Ovary (tissue), 9 donors: ENCODE measurements around the gene TAGLN2. TPM values are rescaled to one million over a fixed set of nuclear protein-coding genes. Genes with fewer than 3 reads are reported as not detected.

Experiments used
- DNase-seq, 5 donors: peaks; one replicate each; pipeline ENCODE4 v3.0.0-alpha.2; 2019 to 2020
- H3K27ac ChIP-seq, 2 donors: fragments of 200-600 bp; one replicate each; pipeline versions ENCODE4 v1.5.1 to v1.8.0; 2019 to 2022
- H3K27me3 ChIP-seq: fragments of 200-600 bp; one replicate; pipeline ENCODE4 v1.8.0; 2022
- H3K36me3 ChIP-seq: fragments of 200-600 bp; sonication (generic); one replicate; pipeline ENCODE4 v1.5.1; 2019
- H3K4me1 ChIP-seq: one replicate; pipeline ENCODE4 v1.8.1; 2013; ENCODE audit warnings: mild to moderate bottlenecking, moderate library complexity; ENCODE audit not compliant: insufficient read depth
- H3K4me3 ChIP-seq: fragments of 200-600 bp; sonication (generic); one replicate; pipeline ENCODE4 v1.5.1; 2017
- H3K9me3 ChIP-seq, 2 donors: fragments of 200-600 bp in 1 of 2; sonication (generic) in 1 of 2; one replicate each; pipeline versions ENCODE4 v1.5.1 to v1.8.1; 2013 to 2019; ENCODE audit warnings: mild to moderate bottlenecking in 1 of 2, moderate library complexity in 1 of 2
- CTCF ChIP-seq, 3 donors: fragments of 450-650 bp in 2 of 3; fragments of 200-600 bp in 1 of 3; IDR thresholded peaks; one replicate each; pipeline versions ENCODE4 v1.5.1 to v1.8.0; 2016 to 2022; ENCODE audit warnings: antibody characterized with exemption in 3 of 3, mild to moderate bottlenecking in 1 of 3
- EP300 ChIP-seq: sonication (generic); formaldehyde crosslinking; IDR thresholded peaks from one replicate; pipeline ENCODE4 v1.6.1; 2017; ENCODE audit warnings: antibody characterized with exemption
- POLR2A ChIP-seq: fragments of 450-650 bp; IDR thresholded peaks from one replicate; pipeline ENCODE4 v1.6.1; 2017; ENCODE audit warnings: antibody characterized with exemption, mild to moderate bottlenecking, moderate library complexity
- WGBS, 3 donors: extraction: QIAGEN DNeasy Blood & Tissue Kit in 1 of 3; methylation state at CpG; one replicate each; pipeline versions ENCODE4 v1.1.5 to v1.1.7; 2013 to 2017; 5-methylcytosine and 5-hydroxymethylcytosine counted together
- intact Hi-C, 4 donors: fragments of 100-400 bp; cut with DNase I; formaldehyde crosslinking; loops; one replicate each; pipeline versions ENCODE4 v1.11.0 to v1.15.1; 2022 to 2023
- polyA plus RNA-seq, 2 donors: library from polyadenylated mRNA; stranded (reverse); fragments of 200-250 nt in 1 of 2; fragments of 350-450 nt in 1 of 2; fragmentation: Illumina TruSeq in 1 of 2; extraction: RNeasy Lipid Tissue Mini Kit (QIAGEN cat#74804) in 1 of 2; gene quantifications; one replicate each; pipeline ENCODE4 v1.2.3, GENCODE V29; 2013 to 2014
- total RNA-seq, 7 donors: library from RNA; depleted of rRNA in 2 of 7; stranded (reverse); fragments of >200 nt in 2 of 7; fragmentation: NEBNext Ultra II Directional in 3 of 7; extraction: Animal tissue kit (Norgen Biotek cat#: 25700) in 3 of 7; gene quantifications; one replicate each; pipeline versions ENCODE4 v1.1.0 to v1.2.4, GENCODE V29; 2016 to 2023
- donor health status: DM: no; HTN: no; CAD: no; lungs with moderate emphysema.
- donor health status: DM: no; HTN: no; CAD: no.
- donor health status: Bipolar disorder and iron deficiency.
- donor health status: DM: yes; HTN: yes; CAD: no.
- donor health status: DM: no; HTN: no; CAD: no.
- donor health status: DM: yes; HTN: yes; CAD: no.

TAGLN2 gene
- total and polyA plus RNA-seq, 9 donors, result 81.8 to 266 (median 174) TPM

GRCh38 chr1:159970932-159971342, 45.6 kb upstream of the TAGLN2 start:
- Histone ChIP-seq H3K9me3 (no peaks in the 10 kb centered on the region), H3K36me3 (no peaks in the 10 kb centered on the region), H3K27ac (no peak overlapping the region), H3K4me1 (no peaks in the 10 kb centered on the region), H3K27me3 (no peaks in the 10 kb centered on the region), H3K4me3 (no peak overlapping the region)
- 32 to 40% (median 40%) methylated on average over 9 of the region's 9 CpGs for WGBS, 3 donors
- TF ChIP-seq EP300, result no peak
- TF ChIP-seq CTCF (IDR thresholded peaks at IDR 0.05), result no peak
- no peak for TF ChIP-seq POLR2A
- intact Hi-C loops, result no loop called here
- DNase-seq, result no peak

DNA sequence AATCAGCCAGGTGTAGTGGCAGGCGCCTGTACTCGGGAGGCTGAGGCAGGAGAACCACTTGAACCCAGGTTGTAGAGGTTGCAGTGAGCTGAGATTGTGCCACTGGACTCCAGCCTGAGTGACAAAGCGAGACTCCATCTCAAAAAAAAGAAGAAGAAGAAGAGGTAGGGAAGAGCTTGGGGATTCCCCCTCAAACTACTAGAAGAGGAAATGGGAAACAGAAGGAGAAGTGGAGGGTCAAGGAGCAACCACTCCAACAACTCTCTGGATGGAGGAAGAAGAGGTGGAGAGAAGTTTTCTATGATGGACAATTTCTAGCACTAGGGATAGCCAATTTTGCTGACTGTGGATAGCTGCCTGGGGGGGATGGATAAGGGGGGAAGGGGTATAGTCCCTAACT, 43.6 kb upstream of the TAGLN2 start:
- 90 to 97% (median 92%) methylated on average over 3 of the region's 3 CpGs for WGBS, 3 donors
- intact Hi-C loops, result no loop called here
- TF ChIP-seq EP300 (no peak), CTCF (IDR thresholded peaks at IDR 0.05) (no peak), POLR2A (no peak)
- Histone ChIP-seq H3K9me3 (no peaks in the 10 kb centered on the region), H3K4me3 (no peak overlapping the region), H3K36me3 (no peaks in the 10 kb centered on the region), H3K27ac (no peak overlapping the region), H3K27me3 (no peaks in the 10 kb centered on the region), H3K4me1 (no peaks in the 10 kb centered on the region)
- DNase-seq, result no peak

GRCh38 chr1:159965263-159965662, 40.0 kb upstream of the TAGLN2 start:
- Histone ChIP-seq H3K36me3 (no peaks in the 10 kb centered on the region), H3K4me3 (no peak overlapping the region), H3K4me1 (no peaks in the 10 kb centered on the region), H3K9me3 (no peaks in the 10 kb centered on the region), H3K27ac (no peak overlapping the region), H3K27me3 (no peaks in the 10 kb centered on the region)
- DNase-seq, result no peak
- intact Hi-C loops, result no loop called here
- WGBS, 3 donors, result 77 to 82% (median 77%) methylated on average over 2 of the region's 2 CpGs
- TF ChIP-seq CTCF (IDR thresholded peaks at IDR 0.05) (no peak), POLR2A (no peak), EP300 (no peak)

- intact Hi-C loops, result no loop called here
- no peak overlapping the region for H3K4me3 ChIP-seq
- H3K27ac ChIP-seq, result no peak overlapping the region
- H3K4me1 ChIP-seq, result no peaks in the 10 kb centered on the region
- TF ChIP-seq POLR2A (no peak), EP300 (no peak), CTCF (IDR thresholded peaks at IDR 0.05) (no peak)
- no peak for DNase-seq
- no peaks in the 10 kb centered on the region for H3K27me3 ChIP-seq
- WGBS, 3 donors, result 15 to 41% (median 17%) methylated on average over 3 of the region's 3 CpGs
- no peaks in the 10 kb centered on the region for H3K9me3 ChIP-seq
- H3K36me3 ChIP-seq, result no peaks in the 10 kb centered on the region
These were observed 38.8 kb upstream of the TAGLN2 start for GRCh38 chr1:159964144-159964543.

GRCh38 chr1:159962176-159962575, 36.9 kb upstream of the TAGLN2 start:
- H3K36me3 ChIP-seq, result no peaks in the 10 kb centered on the region
- WGBS, 3 donors, result 90 to 91% (median 91%) methylated on average over 11 of the region's 11 CpGs
- intact Hi-C loops, result no loop called here
- H3K9me3 ChIP-seq, result no peaks in the 10 kb centered on the region
- TF ChIP-seq CTCF (IDR thresholded peaks at IDR 0.05) (no peak), EP300 (no peak)
- DNase-seq, result no peak
- no peak overlapping the region for H3K4me3 ChIP-seq
- H3K27me3 ChIP-seq, result no peaks in the 10 kb centered on the region
- no peaks in the 10 kb centered on the region for H3K4me1 ChIP-seq
- no peak overlapping the region for H3K27ac ChIP-seq
